Esophagus (tissue), 2 donors: ENCODE data around the gene NECTIN2. TPM values are rescaled to one million over a fixed set of nuclear protein-coding genes. Genes with fewer than 3 reads are reported as not detected.
A peak's percentile ranks its signal among the peaks of the same experiment; 100 is the strongest.

Experiments used
- H3K27ac ChIP-seq, 2 donors: one replicate each; pipeline ENCODE4 v1.5.1; 2013; ENCODE audit warnings: low read depth in 2 of 2, mild to moderate bottlenecking in 2 of 2, inconsistent platforms in 1 of 2, low read length in 1 of 2, moderate library complexity in 1 of 2
- H3K27me3 ChIP-seq, 2 donors: one replicate each; pipeline ENCODE4 v1.6.1; 2013; ENCODE audit warnings: low read length in 2 of 2, control low read depth in 1 of 2, mild to moderate bottlenecking in 1 of 2; ENCODE audit not compliant: insufficient read depth in 2 of 2, control insufficient read depth in 1 of 2
- H3K36me3 ChIP-seq, 2 donors: one replicate each; pipeline ENCODE4 v1.6.1; 2013; ENCODE audit warnings: low read length in 1 of 2; ENCODE audit not compliant: control insufficient read depth in 2 of 2, insufficient read depth in 2 of 2
- H3K4me1 ChIP-seq, 2 donors: one replicate each; pipeline ENCODE4 v1.6.1; 2013; ENCODE audit warnings: low read length in 1 of 2; ENCODE audit not compliant: control insufficient read depth in 2 of 2, insufficient read depth in 2 of 2
- H3K4me3 ChIP-seq, 2 donors: one replicate each; pipeline ENCODE4 v1.5.1; 2013; ENCODE audit warnings: low read length in 2 of 2, mild to moderate bottlenecking in 2 of 2, low read depth in 1 of 2, moderate library complexity in 1 of 2
- H3K9me3 ChIP-seq, 2 donors: one replicate each; pipeline ENCODE4 v1.6.1; 2013; ENCODE audit warnings: mild to moderate bottlenecking in 2 of 2, low read depth in 1 of 2, low read length in 1 of 2, moderate library complexity in 1 of 2; ENCODE audit not compliant: control insufficient read depth in 2 of 2, insufficient read depth in 1 of 2
- WGBS, 2 donors: extraction: QIAGEN DNeasy Blood & Tissue Kit; methylation state at CpG; one replicate each; pipeline ENCODE4 v1.1.7; 2013; 5-methylcytosine and 5-hydroxymethylcytosine counted together
- polyA plus RNA-seq, 2 donors: library from polyadenylated mRNA; stranded (reverse); fragments of 200-250 nt; gene quantifications; one replicate each; pipeline ENCODE4 v1.2.3, GENCODE V29; 2013
- donor health status: healthy with polysubstance abuse.
- donor health status: Bipolar disorder and iron deficiency.

Gene NECTIN2
- polyA plus RNA-seq, 2 donors = 58.7 to 60.9 TPM

DNA sequence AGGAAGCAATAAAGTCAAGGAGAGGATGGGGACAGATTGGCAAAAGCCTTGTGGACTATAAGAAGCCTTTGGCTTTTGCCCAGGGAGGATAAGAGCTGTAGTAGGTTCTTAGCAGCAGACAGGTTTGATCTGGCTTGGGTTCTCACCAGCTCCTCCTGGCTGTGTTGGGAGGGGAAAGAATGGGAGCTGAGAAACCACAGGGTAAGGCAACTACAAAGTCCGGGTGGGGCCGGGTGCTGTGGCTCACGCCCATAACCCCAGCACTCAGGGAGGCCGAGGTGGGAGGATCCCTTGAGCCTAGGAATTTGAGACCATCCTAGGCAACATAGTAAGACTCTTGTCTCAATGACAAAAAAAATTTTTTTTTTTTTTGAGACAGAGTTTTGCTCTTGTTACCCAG, 20.6 kb downstream of the NECTIN2 start:
- no peaks in the 10 kb centered on the region for H3K27me3 ChIP-seq
- no peaks in the 10 kb centered on the region for H3K9me3 ChIP-seq
- peaks cover 0 to 16% of the 10 kb centered on the region in 2 donors for H3K36me3 ChIP-seq
- H3K4me3 ChIP-seq = no peak overlapping the region
- peaks cover 5 to 6% of the 10 kb centered on the region in 2 donors for H3K4me1 ChIP-seq
- H3K27ac ChIP-seq = no peak overlapping the region
- 81 to 88% methylated on average over 4 of the region's 4 CpGs for whole genome bisulfite sequencing, 2 donors

DNA sequence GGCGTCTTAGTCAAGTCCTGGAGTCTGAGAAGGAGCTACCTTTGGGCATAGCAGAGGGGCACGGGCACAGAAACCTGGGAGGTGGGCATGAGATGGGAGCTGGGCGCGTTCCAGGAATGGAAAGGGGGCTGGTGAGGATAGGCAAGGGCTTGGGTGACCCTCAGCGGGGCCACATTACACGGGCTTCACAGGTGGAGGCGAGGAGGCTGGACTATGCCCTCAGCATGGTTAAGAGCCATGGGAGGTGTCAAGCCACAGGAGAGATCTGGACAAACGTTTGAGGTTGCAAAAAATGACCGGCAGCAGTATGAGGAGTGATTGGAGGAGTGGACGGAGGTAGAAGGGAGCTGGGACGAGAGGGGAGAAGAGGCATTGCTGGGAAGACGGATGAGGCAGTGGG, 21.5 kb downstream of the NECTIN2 start:
- Histone ChIP-seq H3K27ac (no peak overlapping the region), H3K27me3 (no peaks in the 10 kb centered on the region), H3K4me1 (peaks cover 5 to 7% of the 10 kb centered on the region in 2 donors), H3K4me3 (no peak overlapping the region), H3K36me3 (peaks cover 0 to 22% of the 10 kb centered on the region in 2 donors), H3K9me3 (no peaks in the 10 kb centered on the region)
- WGBS, 2 donors = 88 to 89% methylated on average over 12 of the region's 12 CpGs

DNA sequence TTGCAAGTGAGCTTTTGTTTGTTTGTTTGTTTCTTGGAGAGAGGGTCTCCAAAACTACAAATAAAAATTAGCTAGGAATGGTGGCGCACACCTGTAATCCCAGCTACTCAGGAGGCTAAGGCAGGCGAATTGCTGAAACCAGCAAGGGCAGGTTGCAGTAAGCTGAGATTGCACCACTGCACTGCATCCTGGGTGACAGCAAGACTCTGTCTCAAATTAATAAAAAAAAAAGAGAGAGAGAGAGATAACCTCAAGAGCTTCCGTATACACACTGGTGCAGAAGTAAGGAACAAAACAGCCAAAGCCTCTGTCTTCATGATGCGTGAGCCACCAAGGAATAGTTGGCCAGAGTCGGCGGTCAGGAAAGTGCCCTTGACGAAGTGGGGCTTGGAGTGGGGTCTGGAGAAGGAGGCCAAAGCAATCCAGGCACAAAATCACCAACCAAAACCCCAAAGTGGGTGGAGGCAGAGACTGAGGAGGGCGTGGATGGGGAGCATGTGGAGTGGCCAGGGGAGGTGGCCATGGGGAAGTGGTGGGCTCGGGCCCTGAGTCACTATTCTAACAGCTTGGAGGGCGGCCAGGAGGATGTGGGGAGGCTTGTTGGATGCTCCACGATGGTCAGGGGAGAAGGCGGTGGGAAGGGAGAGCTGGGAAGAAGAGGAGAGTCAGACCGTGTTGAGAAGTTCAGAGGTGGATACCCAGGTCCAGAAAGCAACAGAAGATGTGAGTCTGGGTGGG, 23.8 kb downstream of the NECTIN2 start:
- Histone ChIP-seq H3K27me3 (no peaks in the 10 kb centered on the region), H3K4me1 (peaks cover 5 to 9% of the 10 kb centered on the region in 2 donors), H3K27ac (peak overlapping the region in 1 of 2 donors; percentile 40), H3K36me3 (peaks cover 1 to 37% of the 10 kb centered on the region in 2 donors), H3K4me3 (no peak overlapping the region), H3K9me3 (no peaks in the 10 kb centered on the region)
- 70 to 73% methylated on average over 13 of the region's 13 CpGs for WGBS, 2 donors

DNA sequence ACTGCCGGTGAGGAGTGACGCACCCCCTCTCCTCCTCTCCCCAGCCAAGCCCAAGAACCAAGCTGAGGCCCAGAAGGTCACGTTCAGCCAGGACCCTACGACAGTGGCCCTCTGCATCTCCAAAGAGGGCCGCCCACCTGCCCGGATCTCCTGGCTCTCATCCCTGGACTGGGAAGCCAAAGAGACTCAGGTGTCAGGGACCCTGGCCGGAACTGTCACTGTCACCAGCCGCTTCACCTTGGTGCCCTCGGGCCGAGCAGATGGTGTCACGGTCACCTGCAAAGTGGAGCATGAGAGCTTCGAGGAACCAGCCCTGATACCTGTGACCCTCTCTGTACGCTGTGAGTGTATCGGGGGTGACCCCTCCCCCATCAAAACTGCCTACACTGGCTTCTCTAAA, 25.7 kb downstream of the NECTIN2 start:
- Histone ChIP-seq H3K9me3 (no peaks in the 10 kb centered on the region), H3K27me3 (no peaks in the 10 kb centered on the region), H3K4me3 (no peak overlapping the region), H3K36me3 (peaks cover 6 to 36% of the 10 kb centered on the region in 2 donors), H3K27ac (no peak overlapping the region), H3K4me1 (peaks cover 3 to 10% of the 10 kb centered on the region in 2 donors)
- 92 to 95% methylated on average over 14 of the region's 14 CpGs for WGBS, 2 donors

DNA sequence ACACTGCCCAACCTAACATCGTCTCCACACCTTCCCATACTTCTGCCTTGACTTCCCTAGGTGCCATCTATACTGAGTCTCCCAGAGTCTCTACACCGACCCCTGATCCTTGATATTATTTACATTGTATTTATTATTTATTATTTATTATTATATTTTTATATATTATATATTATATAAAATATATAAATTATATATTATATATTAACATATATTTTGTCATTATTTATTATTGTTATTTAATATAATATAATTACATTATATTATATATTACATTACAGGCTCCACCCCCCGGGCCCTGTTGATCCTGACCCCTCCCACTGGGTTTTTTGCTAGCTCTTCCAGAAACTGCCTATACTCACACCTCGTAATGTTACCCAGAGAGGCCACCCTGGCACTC, 26.6 kb downstream of the NECTIN2 start:
- 82 to 85% methylated on average over 4 of the region's 4 CpGs for WGBS, 2 donors
- H3K4me3 ChIP-seq = no peak overlapping the region
- H3K36me3 ChIP-seq = peaks cover 6 to 40% of the 10 kb centered on the region in 2 donors
- no peak overlapping the region for H3K27ac ChIP-seq
- H3K9me3 ChIP-seq = no peaks in the 10 kb centered on the region
- H3K4me1 ChIP-seq = peaks cover 0 to 13% of the 10 kb centered on the region in 2 donors
- H3K27me3 ChIP-seq = no peaks in the 10 kb centered on the region

DNA sequence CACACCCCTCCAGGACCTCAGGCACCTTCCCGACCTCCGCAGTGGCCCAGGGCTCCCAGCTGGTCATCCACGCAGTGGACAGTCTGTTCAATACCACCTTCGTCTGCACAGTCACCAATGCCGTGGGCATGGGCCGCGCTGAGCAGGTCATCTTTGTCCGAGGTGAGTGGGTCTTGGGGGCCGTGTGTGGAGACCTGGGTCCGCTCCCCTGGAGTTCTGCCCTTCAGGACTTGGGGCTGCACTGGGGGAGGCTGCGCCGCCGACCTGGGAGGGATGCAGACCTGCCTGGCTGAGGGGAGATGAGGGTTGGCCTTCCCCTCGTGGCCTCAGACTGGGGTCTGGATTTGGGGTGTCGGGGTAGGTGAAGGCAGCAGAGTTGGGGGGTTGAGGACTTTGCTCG, 28.2 kb downstream of the NECTIN2 start:
- no peaks in the 10 kb centered on the region for H3K27me3 ChIP-seq
- H3K27ac ChIP-seq = no peak overlapping the region
- WGBS, 2 donors = 91 to 93% methylated on average over 16 of the region's 16 CpGs
- peaks cover 6 to 46% of the 10 kb centered on the region in 2 donors for H3K36me3 ChIP-seq
- H3K9me3 ChIP-seq = no peaks in the 10 kb centered on the region
- peaks cover 2 to 27% of the 10 kb centered on the region in 2 donors for H3K4me1 ChIP-seq
- no peak overlapping the region for H3K4me3 ChIP-seq

DNA sequence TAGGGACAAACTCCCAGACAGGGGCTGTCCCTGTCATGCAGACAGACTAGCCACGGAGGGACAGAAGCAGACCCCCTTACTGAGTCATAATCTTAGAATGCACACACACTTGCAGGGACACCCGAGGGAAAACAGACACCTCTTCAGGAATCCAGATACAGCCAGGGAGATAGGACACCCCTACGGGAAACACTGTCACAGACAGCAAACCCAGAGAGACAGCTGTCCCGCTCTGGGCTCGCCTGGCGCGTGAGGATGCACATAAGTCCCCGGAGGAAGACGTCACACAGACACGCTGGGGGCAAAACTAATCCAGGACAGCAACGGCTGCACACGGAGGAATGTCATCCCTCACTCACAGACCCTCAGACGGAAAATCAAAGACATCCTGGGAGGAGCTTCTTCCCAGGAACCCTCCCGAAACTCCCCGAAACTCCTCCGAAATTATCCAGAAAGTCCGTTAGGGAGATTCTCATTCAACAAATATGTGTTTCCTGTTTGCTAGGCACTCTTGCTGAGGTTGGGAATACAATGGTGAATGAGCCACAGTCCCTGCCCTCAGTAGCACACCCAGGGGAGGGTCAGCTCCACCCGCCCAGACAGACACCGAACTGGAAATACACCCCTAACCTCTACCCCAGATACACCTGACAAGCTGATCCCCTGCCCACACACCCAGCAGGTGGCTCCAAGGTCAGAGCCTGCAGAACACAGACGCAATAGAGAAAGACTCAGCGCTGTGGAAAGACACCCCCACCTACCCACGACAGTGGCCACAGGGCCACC, 29.8 kb downstream of the NECTIN2 start:
- peak overlapping the region; percentile 76 to 80 for H3K27ac ChIP-seq
- H3K9me3 ChIP-seq = no peaks in the 10 kb centered on the region
- peaks cover 3 to 31% of the 10 kb centered on the region in 2 donors for H3K4me1 ChIP-seq
- no peak overlapping the region for H3K4me3 ChIP-seq
- peaks cover 6 to 46% of the 10 kb centered on the region in 2 donors for H3K36me3 ChIP-seq
- 68 to 75% methylated on average over 22 of the region's 22 CpGs for WGBS, 2 donors
- no peaks in the 10 kb centered on the region for H3K27me3 ChIP-seq

DNA sequence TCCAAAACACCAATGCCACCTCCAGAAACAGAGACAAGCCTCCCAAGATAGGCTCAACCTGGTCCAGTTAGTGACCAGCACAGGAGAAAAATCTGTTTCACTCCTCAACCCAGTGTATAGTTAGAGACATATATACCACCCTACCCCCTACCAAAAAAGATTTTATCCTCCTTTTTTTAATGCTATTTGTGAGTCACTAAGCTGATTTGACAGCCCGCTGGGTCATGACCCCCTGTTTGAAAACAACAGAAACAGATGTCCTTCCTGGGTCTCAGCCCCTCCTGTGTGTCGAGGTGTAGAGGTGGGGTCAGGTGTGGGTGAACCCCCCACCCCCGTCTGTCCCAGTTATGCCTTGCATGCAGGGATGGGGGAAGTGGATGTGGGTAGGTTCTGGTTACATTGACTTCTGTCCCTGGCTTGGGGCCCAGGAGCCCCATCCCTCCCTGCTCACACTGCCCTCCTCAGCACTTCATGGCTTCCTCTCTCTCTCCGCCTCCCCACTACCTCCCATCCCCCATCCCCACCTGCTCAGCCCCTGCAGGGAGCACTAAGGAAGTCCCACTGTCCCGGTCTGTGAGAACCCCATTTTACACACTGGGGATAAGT, 30.9 kb downstream of the NECTIN2 start:
- Histone ChIP-seq H3K27ac (peak overlapping the region; percentile 60 to 69), H3K4me1 (peaks cover 3 to 30% of the 10 kb centered on the region in 2 donors), H3K9me3 (no peaks in the 10 kb centered on the region), H3K36me3 (peaks cover 6 to 41% of the 10 kb centered on the region in 2 donors), H3K27me3 (no peaks in the 10 kb centered on the region), H3K4me3 (no peak overlapping the region)
- 46 to 62% methylated on average over 5 of the region's 5 CpGs for WGBS, 2 donors

DNA sequence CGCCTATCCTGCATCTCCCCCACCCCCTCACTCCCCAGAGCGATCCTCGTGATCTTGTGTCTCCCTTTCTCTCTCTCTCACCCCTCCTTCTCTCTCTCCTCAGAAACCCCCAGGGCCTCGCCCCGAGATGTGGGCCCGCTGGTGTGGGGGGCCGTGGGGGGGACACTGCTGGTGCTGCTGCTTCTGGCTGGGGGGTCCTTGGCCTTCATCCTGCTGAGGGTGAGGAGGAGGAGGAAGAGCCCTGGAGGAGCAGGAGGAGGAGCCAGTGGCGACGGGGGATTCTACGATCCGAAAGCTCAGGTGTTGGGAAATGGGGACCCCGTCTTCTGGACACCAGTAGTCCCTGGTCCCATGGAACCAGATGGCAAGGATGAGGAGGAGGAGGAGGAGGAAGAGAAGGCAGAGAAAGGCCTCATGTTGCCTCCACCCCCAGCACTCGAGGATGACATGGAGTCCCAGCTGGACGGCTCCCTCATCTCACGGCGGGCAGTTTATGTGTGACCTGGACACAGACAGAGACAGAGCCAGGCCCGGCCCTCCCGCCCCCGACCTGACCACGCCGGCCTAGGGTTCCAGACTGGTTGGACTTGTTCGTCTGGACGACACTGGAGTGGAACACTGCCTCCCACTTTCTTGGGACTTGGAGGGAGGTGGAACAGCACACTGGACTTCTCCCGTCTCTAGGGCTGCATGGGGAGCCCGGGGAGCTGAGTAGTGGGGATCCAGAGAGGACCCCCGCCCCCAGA, 32.2 kb downstream of the NECTIN2 start:
- peak overlapping the region; percentile 8 to 48 for H3K27ac ChIP-seq
- H3K36me3 ChIP-seq = peaks cover 6 to 33% of the 10 kb centered on the region in 2 donors
- 73 to 75% methylated on average over 26 of the region's 26 CpGs for WGBS, 2 donors
- H3K9me3 ChIP-seq = no peaks in the 10 kb centered on the region
- H3K27me3 ChIP-seq = no peaks in the 10 kb centered on the region
- H3K4me1 ChIP-seq = peaks cover 3 to 30% of the 10 kb centered on the region in 2 donors
- H3K4me3 ChIP-seq = no peak overlapping the region
